KOPT-K1 (cell line): ENCODE measurements around the gene MIA2.
A peak's percentile ranks its signal among the peaks of the same experiment; 100 is the strongest.

Source experiments
- H3K27ac ChIP-seq: fragments of 200-600 bp; sonication (generic); 2 replicates; pipeline ENCODE4 v1.5.1; 2016; ENCODE audit warnings: antibody characterized with exemption, mild to moderate bottlenecking, low read depth, low read length; ENCODE audit not compliant: poor library complexity, severe bottlenecking
- H3K36me3 ChIP-seq: fragments of 200-600 bp; sonication (generic); 2 replicates; pipeline ENCODE4 v1.5.1; 2017; ENCODE audit warnings: antibody characterized with exemption, mild to moderate bottlenecking, low read length, moderate library complexity; ENCODE audit not compliant: insufficient read depth
- H3K9me3 ChIP-seq: fragments of 200-600 bp; sonication (generic); 2 replicates; pipeline ENCODE4 v1.5.1; 2017; ENCODE audit warnings: antibody characterized with exemption, low read length, mild to moderate bottlenecking; ENCODE audit not compliant: insufficient read depth, poor library complexity, severe bottlenecking

Gene MIA2

DNA sequence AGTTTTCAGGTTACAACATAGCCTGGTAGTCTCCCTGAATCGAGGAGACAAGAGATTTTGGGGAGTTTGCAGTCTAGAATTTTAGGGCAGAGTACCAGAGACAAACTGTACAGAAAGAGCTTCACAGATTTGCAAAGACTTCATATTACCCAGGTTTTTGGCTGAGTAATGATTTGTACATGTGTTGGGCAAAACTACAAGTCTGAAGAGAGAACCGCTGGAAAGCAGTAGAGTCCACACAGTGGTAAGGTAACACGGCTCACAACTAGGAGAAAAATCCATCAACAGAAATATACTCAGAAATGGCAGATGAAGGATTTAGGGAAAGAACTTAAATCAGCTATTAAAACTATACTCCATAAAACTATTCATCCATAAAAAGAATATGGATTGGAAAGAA lies 172.8 kb downstream of the MIA2 start:
- no peak overlapping the region for H3K27ac ChIP-seq
- H3K9me3 ChIP-seq: peaks cover 3% of the 10 kb centered on the region
- no peaks in the 10 kb centered on the region for H3K36me3 ChIP-seq

DNA sequence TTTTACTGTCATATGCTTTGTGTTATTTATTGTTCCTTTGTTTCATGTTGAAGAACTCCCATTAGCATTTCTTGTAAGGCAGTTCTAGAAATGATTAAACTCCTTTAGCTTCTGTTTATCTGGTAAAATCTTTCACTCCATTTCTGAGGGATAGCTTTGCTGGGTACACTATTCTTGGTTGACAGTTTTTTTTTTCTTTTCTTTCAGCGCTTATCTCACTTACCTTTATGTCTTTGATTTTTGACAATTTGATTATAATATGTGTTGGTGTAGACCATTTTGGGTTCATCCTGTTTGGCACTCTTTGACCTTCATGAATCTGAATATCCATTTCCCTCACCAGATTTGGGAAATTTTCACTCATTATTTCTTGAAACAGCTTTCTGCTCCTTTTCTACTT lies 182.4 kb downstream of the MIA2 start:
- Histone ChIP-seq H3K27ac (no peak overlapping the region), H3K9me3 (peaks cover 33% of the 10 kb centered on the region), H3K36me3 (peaks cover 5% of the 10 kb centered on the region; the same call in 1 of the 2 replicates)

DNA sequence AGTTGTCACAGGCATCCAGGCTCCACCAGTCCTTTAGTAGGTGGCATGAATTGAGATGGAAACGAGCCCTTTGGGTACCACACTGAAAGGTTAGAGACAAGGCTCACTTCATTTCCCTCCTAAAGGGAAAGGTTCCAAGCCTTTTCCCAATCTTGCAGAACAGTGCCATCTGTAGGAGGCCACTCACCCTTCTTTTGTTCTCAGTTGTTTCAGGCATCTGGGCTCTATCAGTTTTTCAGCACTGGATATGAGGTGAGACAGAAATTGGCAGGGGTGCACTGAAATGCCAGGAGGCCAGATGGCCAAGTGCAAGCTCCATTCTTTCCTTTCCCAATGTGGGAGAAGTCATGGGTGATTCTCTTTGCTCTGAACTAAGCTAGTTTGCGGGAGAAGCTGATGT lies 183.3 kb downstream of the MIA2 start:
- Histone ChIP-seq H3K9me3 (peaks cover 30% of the 10 kb centered on the region), H3K36me3 (peaks cover 5% of the 10 kb centered on the region; the same call in 1 of the 2 replicates)

DNA sequence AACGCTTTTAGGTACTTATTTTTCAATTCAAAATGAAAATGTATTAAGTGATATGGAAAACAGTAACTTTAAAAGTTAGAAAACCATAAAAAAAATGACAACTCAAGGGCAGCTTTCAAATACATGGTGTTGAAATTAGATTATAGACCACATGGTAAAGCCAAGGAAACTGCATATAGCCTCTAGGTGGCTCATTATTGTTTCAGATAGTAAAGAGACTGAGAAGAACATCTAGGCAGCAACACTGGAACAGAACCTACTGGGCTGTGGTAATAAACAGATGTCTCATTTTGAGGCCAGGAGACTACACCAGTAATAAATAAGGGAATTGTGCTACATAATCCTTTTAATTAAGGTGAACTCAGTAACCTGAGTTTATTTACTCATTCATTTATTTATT lies 185.6 kb downstream of the MIA2 start:
- H3K9me3 ChIP-seq: peaks cover 27% of the 10 kb centered on the region

More for the DNA sequence above, 183.3 kb downstream of the MIA2 start:
- no peak overlapping the region for H3K27ac ChIP-seq

DNA sequence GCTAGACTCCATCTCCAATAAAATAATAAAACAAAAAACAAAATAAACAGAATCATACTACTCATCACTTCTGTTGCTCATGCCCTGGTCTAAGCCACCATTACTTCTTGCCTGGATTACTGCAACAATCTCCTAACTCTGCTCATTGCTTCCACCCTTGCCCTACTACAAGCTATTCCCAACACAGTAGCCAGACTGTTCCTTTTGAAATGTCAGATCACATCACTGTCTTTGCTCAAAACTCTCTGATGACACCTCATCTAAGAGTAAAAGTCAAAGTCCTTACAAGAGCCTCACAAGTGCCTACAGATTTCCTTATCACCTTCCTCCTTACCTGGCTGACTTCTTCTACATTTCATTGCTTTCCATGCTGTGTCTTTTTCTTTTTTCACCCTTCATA lies 188.5 kb downstream of the MIA2 start:
- no peaks in the 10 kb centered on the region for H3K36me3 ChIP-seq
- no peak overlapping the region for H3K27ac ChIP-seq
- H3K9me3 ChIP-seq: peaks cover 1% of the 10 kb centered on the region

More for the DNA sequence above, 185.6 kb downstream of the MIA2 start:
- Histone ChIP-seq H3K27ac (no peak overlapping the region), H3K36me3 (0 out of 2 replicates have a peak, but pooled peaks cover 5% of the 10 kb centered on the region)

DNA sequence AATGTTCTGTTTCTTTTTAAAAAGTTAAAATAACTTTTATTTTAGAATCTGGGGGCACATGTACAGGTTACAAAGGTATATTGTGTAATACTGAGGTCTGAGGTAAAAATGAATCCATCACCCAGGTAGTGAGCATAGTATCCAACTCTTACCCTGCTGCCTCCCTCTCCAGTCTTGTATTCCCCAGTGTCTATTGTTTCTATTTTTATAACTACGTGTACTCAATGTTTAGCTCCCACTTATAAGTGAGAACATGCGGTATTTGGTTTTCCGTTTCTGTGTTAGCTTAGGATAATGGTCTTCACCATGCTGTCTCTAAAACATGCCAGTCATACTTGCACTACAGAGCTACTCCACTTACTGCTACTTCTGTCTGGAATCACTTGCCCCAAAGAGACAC lies 190.1 kb downstream of the MIA2 start:
- H3K9me3 ChIP-seq: no peaks in the 10 kb centered on the region
- H3K27ac ChIP-seq: no peak overlapping the region
- no peaks in the 10 kb centered on the region for H3K36me3 ChIP-seq

DNA sequence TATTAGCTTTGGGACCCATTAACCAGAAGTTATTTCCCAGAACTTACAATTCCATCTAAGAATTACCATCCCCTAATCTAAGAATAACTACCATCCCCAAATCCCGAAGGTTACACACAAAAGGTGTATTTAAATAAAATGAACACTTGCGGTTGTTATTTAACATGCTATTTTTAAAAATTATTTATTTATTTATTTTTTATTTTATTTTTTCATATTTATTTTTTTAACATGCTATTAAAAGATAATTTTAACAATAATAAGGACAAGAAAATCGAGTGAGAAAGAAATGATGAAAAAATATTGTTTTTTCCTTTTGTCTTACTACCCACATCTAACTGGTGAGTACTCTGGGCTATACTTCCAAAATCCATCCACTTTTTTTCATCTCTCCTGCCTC lies 192.2 kb downstream of the MIA2 start:
- H3K9me3 ChIP-seq: no peaks in the 10 kb centered on the region
- H3K27ac ChIP-seq: no peak overlapping the region
- no peaks in the 10 kb centered on the region for H3K36me3 ChIP-seq

DNA sequence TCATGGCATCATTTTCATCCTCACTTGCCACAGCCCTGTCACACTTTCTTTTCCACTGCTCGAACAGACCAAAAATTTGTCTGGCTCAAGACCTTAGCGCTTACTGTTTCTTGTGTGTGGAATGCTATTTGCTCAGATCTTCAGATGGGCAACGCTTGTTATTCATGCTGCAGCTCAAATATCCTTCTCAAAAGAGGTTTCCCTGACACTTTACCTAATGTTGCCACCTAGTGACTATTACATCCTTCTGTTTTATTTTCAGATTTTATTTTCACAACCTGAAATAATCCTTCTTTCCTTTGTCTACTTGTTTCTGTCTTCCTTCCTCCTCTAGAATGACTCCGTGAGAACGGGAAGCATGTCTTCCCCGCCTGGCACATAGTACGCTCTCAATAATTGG lies 192.9 kb downstream of the MIA2 start:
- Histone ChIP-seq H3K27ac (no peak overlapping the region), H3K9me3 (no peaks in the 10 kb centered on the region), H3K36me3 (no peaks in the 10 kb centered on the region)

DNA sequence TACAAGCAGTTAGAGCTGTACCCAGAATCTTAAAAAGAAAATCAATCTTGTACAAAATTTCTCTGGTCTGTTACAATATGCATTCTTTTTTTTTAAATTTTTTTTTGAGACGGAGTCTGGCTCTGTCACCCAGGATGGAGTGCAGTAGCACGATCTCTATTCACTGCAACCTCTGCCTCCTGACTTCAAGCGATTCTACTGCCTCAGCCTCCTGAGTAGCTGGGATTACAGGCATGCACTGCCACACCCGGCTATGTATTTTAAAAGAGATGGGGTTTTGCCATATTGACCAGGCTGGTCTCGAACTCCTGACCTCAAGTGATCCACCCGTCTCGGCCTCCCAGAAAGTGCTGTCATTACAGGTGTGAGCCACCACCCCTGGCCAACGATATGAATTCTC lies 194.4 kb downstream of the MIA2 start:
- Histone ChIP-seq H3K36me3 (no peaks in the 10 kb centered on the region), H3K9me3 (no peaks in the 10 kb centered on the region), H3K27ac (no peak overlapping the region)

DNA sequence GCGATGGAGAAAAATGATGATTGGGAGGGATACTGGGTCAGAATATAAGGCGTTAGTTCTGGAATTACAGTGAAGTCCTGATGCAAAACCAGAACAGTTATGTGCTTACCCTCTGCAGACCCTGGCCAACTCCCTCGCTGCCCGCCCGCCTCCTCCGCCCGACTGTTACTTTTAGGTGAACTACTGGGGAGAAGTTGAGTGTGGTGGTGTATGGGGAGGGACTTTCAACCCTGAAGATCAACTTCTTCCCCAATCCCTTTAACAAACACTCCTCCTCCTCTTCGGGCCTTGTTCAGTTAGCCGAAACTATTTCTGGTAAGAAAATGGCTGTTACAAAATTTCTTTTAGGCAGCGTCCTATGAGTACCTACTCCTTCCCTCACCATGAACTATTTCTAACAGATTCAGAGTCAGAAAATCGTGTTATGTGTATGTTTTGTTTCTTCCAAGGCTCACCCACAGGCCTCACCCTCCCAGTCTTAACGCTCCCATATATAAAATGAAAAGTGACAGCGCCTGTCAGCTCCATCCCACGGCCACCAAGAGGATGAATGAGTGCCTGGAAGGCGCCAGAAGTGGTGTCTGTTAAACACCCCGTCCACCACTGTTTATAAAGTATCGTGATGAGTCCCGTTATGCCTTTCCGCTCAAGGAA lies 197.2 kb downstream of the MIA2 start:
- Histone ChIP-seq H3K36me3 (no peaks in the 10 kb centered on the region), H3K27ac (peak overlapping the region; percentile 86), H3K9me3 (no peaks in the 10 kb centered on the region)

DNA sequence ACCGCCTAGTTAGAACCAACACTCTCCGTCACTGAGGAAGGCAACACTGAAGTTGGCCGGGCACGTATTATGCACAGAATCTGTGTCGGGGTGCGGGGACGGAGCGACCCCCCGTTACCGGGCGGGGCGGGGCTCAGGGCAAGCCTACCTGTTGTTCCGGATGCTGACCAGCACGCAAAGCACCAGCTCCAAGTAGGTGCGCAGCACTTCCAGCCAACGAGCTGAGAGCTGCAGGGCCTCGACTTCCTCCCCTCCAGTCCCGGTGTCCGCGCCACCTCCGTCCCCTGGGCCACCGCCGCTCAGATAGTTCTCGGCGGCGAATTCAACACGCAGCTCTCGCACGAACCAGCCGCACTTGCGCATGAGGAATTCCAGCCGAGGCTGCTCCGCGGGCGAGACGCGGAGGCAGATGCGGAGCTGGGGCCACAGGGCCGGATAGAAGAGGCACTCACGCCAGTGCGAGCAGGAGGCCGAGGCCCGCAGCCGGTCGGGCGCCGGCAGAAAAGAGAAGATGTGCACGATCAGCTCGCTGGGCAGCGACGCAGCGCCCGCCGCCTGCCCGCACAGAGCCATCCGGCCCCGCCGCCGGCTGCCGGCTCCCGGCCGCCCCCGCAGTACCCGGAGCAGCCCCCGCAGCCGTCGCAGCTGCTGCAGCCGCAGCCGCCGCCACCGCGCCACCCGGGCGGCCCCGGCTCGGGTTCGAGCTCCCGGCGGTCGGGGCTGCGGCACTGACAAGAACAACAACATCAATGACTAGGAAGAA lies 197.9 kb downstream of the MIA2 start:
- Histone ChIP-seq H3K36me3 (no peaks in the 10 kb centered on the region), H3K9me3 (no peaks in the 10 kb centered on the region), H3K27ac (peak overlapping the region; percentile 86)

DNA sequence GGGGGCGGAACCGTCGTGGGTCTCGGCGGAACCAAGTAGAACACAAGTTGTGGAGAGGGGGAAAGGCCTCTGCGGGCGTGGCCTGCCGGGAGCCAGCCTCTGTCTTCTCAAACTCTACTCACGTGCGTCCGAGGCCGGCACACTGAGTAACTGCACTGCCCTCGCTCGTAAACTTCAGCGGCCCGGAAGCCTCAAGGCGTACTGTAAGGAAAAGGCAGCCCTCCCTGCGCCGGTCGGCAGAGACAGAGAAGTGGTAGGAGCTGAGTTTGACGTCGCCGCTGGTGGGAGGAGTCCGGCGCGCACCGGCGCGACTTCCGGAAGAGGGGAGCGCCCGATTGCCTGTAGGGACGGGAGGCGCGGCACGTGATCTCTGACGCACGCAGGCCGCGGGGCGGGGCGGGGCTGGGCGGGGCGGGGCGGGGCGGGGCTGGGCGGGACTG lies 198.5 kb downstream of the MIA2 start, which contains the start of gene FBXO33:
FBXO33 (minus strand) TSS at position 255 of the 440 bp plus-strand sequence. CDS start 271 bp downstream, outside the sequence.
- Histone ChIP-seq H3K27ac (peak within 1 kb of the TSS; percentile 86), H3K36me3 (no peaks in the 10 kb centered on the region), H3K9me3 (no peaks in the 10 kb centered on the region)

DNA sequence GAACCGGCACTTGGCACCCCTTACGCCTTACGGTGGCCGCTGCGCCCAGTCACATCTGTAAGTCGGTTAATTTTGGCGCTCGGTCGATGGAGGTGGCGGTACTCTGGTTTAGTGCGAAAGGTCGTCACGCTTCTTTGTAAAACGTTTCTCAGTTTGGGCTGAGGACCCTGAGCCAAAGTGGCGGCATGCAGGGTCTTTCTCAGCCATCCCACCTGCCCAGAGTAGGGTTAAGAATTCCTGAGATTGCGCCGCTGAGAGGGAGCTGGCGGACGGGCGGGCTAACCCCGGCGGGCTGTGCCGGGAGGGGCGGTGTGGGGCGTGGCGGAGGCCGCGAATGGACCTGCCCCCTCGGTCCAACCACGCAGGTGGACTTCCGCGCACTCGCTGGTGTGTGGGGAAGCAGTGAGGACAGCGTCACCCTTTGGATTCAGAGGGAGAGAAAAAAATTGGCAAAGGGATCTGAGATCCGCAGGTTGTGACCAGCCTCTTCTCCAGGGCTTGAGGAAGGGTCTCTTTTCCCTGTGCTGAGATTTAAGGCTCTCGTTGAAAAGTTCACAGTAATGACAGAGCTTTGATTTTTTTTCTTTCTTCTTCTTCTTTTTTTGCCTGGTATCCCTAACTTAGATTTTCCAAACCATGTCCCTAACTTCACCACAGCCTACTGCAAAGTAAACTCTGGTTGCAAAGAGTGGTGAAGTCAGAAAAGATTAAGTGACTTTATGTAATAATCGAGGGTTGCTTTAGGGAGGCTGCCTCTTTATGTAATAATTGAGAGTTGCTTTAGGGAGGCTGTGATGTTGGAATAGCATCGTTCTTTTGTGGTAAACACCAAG lies 199.1 kb downstream of the MIA2 start:
- Histone ChIP-seq H3K36me3 (no peaks in the 10 kb centered on the region), H3K27ac (peak overlapping the region; percentile 86), H3K9me3 (no peaks in the 10 kb centered on the region)

DNA sequence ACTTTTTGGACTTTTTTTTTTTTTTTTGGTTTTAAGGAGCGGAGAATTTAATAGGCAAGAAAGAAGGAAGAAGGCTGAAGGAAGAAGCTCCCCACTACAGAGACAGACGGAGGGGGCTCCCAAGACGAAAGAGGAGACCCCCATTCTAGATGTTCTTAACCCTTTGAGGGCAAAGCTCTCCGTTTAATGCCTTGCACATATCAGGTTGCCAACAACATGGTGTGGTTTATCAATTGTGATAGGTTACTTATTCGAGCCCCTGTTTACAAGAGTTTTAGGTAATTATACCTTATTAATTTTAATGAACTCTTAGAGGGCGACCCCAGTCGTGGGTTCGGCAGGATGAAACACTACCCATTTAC lies 199.7 kb downstream of the MIA2 start:
- no peaks in the 10 kb centered on the region for H3K36me3 ChIP-seq
- H3K27ac ChIP-seq: no peak overlapping the region
- H3K9me3 ChIP-seq: no peaks in the 10 kb centered on the region

DNA sequence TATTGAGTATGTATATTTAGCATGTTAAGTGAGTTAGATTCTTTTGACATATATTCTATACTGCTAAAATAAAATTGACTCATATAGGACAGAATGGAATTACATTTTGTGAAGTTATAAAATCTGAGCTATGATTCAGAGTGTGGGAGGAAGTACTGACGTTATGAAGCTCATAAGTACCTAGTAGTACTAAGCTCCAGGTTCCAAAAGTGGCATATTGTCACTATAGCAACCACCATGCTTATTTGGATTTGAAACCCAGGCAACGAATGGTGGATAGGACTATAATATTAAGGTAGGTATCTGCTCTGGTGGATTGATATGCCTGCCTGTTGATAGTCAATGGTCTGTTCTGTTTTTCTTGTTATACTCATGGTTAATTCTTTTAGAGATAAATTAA lies 200.7 kb downstream of the MIA2 start:
- Histone ChIP-seq H3K9me3 (no peaks in the 10 kb centered on the region), H3K36me3 (no peaks in the 10 kb centered on the region), H3K27ac (no peak overlapping the region)
